A549 treated with AZD9567 at 1 μM for 4 hours (cell line): Measurements from ENCODE around the gene TMEM163. TPM values are rescaled to one million over a fixed set of nuclear protein-coding genes. Genes with fewer than 3 reads are reported as not detected.

ENCODE experiments used
- total RNA-seq: library from RNA; stranded (reverse); fragments of 200-300 nt; extraction: Qiagen RNA extraction; gene quantifications from 5 replicates; pipeline ENCODE4 v1.2.3, GENCODE V29; 2022; ENCODE audit not compliant: insufficient read depth

Gene TMEM163
- 0.05 to 0.17 TPM (median 0.13 TPM) in 4 of 5 replicates, not detected in the other for total RNA-seq

DNA sequence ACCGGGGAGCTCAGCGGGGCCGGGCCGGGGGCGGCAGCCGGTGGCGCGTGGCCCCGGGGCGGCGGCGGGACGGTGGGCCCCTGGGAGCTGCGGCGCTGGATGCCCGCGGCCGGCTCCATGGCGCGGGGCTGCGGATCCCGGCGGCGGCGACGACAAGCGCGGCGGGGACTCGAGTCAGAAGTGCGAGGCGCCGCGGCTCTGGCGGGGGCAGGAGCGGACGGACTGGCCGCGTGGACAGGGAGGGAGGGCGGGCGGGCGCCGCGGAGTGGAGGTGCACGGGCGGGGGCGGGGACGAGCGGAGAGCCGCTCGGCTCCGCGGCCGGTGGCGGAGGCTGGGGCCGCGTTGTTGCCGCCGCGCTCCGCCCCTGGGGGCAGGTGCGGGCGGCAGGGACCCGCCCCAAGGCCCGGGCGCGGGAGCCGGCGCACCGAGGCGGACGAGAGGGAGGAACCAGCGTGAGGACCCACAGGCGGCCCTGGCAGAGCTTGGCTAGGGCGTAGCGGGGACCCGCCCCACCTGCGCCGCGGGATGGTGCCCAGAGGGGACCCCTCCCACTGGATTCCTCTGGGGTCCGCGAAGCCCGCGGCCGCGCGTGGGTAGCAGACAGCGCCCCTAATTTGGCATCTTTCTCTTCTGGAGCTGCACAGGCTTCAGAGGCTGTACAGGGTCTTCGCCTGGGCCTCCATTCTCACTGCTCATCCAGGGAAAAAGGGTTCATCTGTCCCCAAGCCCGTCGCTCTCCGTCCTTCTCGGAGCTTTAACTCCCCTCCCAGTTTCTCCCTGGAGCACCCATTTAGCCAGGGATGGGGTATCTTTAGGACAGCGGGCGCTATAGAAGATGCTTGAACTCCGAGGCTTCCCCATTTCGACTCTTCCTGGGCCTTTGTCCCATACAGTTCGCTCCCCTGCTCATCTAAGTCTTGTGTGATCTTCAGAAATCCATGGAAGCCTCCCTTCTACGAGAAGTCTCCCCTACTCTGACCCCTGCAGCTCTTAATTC, at the start of gene TMEM163:
TMEM163 (minus strand) TSS at position 184 of the 998 bp plus-strand sequence.

Other genes with a start within 250 kb of the TMEM163 start
- gene ACMSD, start 119.6 kb upstream of the TMEM163 start, total RNA-seq: not detected in 5 replicates
- 8.7 to 13.4 TPM (median 11.6 TPM) in 5 replicates for gene CCNT2, start 199.8 kb upstream of the TMEM163 start, total RNA-seq